ENCODE measurements around the gene CYB561. TPM values are rescaled to one million over a fixed set of nuclear protein-coding genes. Genes with fewer than 3 reads are reported as not detected.

Gene CYB561
- 10 to 100 TPM in 3 of 4 donors, 1 to 10 TPM in 1; 5.6 to 35.5 (median 25.6) TPM for polyA plus RNA-seq (ENCODE audit: insufficient read length in 4 of 4)

GRCh38 chr17:63445954-63446752, at the start of gene CYB561:
TSS of gene CYB561 (minus strand) at chr17:63446306. CDS start at chr17:63437547, 8,759 bp downstream.
- DNase-seq (ENCODE audit: low read depth in 4 of 4, low spot score in 3 of 4): peak; percentile 35 to 68 (median 58)

- DNase-seq (ENCODE audit: low read depth in 4 of 4, low spot score in 3 of 4): no peak
These were observed 49.4 kb upstream of the CYB561 start for GRCh38 chr17:63495491-63495890.

DNA sequence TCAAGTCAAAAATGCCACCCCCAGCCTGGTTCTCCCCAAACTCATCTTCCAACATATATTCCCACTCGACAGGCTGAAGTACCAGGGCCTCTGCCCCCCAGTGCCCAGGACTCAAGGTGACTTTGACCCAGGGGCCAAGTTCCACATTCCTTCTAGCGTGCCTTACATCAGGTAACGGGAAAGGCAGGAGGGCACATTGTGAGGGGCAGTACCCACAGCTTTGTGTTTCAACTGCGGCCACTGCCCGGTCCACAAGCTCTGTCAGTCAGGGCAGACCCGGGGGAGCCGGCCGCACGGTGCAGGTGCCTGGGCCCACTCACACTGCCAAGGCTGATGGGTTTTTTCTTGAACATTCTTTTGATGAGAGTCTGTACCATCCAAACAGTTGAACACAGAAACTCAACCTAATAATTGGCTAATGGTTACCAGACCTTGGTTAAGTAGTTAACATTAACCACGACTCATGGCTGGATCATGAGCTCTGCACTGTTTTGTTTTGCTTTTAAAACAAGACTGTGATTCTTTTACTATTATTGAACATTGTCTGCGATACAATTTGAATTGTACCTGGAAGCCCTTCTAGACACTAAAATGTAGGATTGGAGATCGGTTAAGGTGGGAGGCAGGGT, 48.3 kb upstream of the CYB561 start:
- DNase-seq (ENCODE audit: low read depth in 4 of 4, low spot score in 3 of 4): no peak

DNA sequence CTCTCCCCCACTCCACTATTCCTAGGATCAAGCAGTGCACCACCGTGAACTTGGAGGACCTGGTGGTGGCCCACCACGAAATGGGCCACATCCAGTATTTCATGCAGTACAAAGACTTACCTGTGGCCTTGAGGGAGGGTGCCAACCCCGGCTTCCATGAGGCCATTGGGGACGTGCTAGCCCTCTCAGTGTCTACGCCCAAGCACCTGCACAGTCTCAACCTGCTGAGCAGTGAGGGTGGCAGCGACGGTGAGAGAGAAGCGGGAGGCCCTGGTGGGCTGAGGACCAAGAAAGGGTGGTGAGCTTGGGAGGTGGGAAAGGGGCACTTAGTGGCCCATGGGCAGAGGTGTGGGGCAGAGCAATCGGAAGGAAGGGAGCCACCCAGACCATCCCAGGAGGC, 47.3 kb upstream of the CYB561 start:
- DNase-seq (ENCODE audit: low read depth in 4 of 4, low spot score in 3 of 4): no peak

- no peak for DNase-seq (ENCODE audit: low read depth in 4 of 4, low spot score in 3 of 4)
These were observed 46.8 kb upstream of the CYB561 start for GRCh38 chr17:63492940-63493339.

DNA sequence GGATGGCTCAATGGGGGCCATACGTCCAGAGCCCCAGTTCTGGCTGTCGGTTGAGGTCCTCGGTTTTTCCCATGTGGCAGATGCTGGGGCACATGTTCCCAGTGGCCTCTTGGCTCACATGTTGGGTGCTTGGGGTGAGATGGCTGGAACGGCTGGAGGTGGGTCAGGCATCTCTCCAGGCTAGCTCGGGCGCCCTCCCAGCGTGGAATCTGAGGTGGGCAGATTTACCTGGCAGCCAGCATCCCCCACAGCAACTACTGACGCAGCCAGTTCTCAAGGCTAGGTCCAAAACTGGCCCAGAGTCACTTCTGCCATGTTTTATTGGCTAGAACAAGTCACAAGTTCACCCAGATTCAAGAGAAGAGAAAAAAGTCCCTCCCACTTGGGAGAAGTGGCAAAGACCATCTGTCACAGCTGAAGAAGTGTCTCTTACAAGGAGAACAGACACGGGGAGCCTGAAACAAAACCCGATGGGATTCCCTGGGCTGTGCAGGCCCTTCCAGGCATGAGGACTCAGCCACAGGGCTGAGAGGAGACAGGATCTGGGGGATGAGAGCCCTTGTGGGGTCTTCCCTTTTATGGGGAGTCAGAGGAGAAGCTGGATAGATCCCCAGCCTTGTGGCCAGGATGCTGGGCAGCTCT, 46.0 kb upstream of the CYB561 start:
- DNase-seq (ENCODE audit: low read depth in 4 of 4, low spot score in 3 of 4): no peak

DNA sequence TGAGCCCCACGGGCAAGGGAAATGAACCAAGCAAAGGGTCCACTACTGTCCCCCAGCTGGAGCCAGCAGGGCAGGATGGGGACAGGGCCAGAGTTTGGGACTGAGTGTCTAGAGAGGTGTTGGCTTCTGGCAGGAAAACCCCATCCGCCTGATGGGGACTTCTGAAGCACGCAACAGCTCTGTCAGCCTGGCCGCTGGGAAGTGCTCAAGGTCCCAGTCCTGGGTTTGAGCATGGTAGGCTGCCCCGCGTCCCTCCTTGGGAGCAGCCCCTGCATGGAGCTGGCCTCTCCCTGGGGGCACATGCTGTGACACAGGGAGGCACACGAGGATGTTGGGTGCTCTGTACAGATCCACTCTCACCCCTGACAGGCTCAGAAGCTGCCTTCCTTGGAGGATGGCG, 45.3 kb upstream of the CYB561 start:
- DNase-seq (ENCODE audit: low read depth in 4 of 4, low spot score in 3 of 4): no peak

DNA sequence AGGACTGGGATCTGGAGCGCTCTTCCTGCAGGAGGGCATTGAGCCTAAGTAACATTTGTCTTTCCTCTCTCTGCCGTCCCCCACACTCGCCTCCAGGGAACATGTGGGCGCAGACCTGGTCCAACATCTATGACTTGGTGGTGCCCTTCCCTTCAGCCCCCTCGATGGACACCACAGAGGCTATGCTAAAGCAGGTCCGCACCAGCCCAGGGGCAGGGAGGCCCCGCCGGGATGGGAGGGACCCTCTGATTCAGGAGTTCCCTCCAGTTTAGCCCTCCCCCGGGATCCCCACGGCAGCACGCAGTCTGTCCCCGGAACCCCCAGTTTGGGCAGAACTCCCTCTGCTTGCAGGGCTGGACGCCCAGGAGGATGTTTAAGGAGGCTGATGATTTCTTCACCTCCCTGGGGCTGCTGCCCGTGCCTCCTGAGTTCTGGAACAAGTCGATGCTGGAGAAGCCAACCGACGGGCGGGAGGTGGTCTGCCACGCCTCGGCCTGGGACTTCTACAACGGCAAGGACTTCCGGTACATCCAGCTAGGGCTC, 44.8 kb upstream of the CYB561 start:
- no peak for DNase-seq (ENCODE audit: low read depth in 4 of 4, low spot score in 3 of 4)

GRCh38 chr17:63490329-63490728, 44.2 kb upstream of the CYB561 start:
- no peak for DNase-seq (ENCODE audit: low read depth in 4 of 4, low spot score in 3 of 4)

GRCh38 chr17:63489291-63489690, 43.2 kb upstream of the CYB561 start:
- no peak for DNase-seq (ENCODE audit: low read depth in 4 of 4, low spot score in 3 of 4)

DNA sequence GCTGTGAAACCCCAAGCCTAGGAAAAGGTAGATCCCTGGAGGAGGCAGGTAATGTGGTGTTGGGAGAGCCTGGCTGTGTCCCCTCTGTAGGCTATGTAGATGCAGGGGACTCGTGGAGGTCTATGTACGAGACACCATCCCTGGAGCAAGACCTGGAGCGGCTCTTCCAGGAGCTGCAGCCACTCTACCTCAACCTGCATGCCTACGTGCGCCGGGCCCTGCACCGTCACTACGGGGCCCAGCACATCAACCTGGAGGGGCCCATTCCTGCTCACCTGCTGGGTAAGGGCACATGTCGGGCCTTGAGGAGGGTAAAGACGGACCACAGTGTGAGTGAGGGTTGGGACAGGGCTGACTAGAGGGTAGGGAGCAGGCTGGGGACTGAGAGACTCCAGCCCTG, 42.7 kb upstream of the CYB561 start:
- DNase-seq (ENCODE audit: low read depth in 4 of 4, low spot score in 3 of 4): no peak

DNA sequence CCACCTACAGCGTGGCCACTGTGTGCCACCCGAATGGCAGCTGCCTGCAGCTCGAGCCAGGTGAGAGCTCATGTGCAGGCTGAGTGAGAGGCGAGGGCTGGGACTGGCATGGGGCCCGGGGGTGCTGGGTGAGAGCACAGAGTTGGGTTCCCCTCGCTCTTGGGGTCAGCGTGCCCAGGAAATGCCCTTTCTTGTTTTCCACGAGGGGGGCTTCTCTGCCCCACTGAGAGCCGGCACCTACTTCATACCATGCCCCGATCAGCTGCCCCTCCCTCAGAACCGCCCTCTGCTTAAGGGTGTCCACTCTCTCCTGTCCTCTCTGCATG, 40.9 kb upstream of the CYB561 start:
- DNase-seq (ENCODE audit: low read depth in 4 of 4, low spot score in 3 of 4): no peak

DNA sequence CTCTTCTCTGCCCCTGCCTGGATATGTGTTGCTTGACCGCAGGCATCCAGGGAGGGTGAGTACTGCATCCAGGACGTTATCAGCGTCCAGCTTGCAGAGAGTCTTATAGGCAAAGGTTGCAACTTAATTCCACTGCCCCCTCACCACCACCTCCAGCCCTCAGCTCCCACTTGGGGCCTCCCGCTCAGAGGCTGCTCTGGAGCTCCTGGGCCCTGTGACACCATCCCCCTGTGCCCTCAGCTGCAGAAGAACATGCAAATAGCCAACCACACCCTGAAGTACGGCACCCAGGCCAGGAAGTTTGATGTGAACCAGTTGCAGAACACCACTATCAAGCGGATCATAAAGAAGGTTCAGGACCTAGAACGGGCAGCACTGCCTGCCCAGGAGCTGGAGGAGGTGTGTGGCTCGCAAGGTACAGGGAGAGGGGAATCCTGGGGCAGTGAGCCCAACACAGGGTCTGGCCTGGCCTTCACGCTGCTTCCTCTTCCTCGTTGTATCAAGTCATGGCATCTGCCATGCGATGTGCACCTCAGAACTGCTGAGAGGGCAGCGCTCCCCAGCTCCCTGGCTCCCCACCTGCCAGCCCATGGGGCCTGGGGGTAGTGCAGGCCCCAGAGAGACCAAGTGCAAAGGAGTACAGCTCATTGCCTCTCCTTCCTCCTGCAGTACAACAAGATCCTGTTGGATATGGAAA, 40.4 kb upstream of the CYB561 start:
- no peak for DNase-seq (ENCODE audit: low read depth in 4 of 4, low spot score in 3 of 4)

DNA sequence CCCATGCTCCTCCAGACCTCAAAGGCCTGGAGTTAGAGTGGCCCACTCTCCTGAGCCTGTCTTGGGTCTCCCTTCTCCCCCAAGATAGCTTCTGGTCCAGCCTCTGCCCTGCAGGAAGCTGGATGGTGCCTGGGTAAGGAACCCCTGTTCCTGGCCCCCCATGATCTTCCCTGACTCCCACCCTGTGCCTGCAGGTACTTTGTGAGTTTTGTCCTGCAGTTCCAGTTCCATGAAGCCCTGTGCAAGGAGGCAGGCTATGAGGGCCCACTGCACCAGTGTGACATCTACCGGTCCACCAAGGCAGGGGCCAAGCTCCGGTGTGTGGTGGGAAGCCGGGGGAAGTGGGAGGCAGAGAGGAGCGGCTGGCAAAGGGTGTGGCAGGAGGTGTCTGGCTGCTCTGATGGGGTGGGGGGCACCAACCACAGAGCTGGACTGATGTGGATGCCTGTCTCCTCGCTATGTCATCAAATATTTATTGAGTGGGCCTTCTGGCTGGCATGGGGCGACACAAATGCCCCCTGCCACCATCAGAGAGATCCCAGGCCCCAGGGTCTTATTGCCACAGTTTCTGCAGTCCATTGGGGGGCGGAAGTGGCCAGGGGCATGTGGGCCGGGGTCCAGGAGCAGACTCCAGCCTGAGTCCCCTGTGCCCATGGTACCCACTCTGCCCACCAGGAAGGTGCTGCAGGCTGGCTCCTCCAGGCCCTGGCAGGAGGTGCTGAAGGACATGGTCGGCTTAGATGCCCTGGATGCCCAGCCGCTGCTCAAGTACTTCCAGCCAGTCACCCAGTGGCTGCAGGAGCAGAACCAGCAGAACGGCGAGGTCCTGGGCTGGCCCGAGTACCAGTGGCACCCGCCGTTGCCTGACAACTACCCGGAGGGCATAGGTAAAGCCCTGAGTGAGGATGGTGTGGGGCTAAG, 37.8 kb upstream of the CYB561 start:
- DNase-seq (ENCODE audit: low read depth in 4 of 4, low spot score in 3 of 4): no peak

DNA sequence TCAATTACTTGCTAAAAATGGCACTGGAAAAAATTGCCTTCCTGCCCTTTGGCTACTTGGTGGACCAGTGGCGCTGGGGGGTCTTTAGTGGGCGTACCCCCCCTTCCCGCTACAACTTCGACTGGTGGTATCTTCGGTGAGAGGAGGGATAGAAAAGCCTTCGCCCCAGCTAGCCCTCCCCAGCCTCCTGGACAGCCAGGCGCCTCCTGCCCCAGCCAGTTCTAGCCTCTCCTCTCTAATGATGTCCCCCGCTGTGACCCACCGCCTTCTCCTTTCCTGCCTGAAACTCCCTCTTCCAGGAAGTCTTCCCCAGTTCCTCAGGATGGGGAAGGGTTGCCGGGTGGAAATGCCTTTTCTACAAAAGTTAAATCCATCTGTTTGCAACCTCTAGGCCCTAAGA, 36.9 kb upstream of the CYB561 start:
- DNase-seq (ENCODE audit: low read depth in 4 of 4, low spot score in 3 of 4): no peak

DNA sequence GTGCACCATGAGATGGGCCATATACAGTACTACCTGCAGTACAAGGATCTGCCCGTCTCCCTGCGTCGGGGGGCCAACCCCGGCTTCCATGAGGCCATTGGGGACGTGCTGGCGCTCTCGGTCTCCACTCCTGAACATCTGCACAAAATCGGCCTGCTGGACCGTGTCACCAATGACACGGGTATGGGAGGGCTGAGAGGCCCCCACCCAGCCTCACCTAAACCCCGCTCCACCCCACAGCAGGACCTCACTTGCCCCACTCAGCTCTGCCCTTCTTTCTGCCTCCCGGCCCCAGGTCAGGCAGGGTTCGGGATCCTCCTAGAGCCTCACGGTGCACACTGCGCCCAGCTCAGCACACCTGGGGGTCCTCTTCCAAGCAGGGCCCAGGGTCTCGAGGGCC, 36.4 kb upstream of the CYB561 start:
- no peak for DNase-seq (ENCODE audit: low read depth in 4 of 4, low spot score in 3 of 4)

GRCh38 chr17:63481488-63481870, 35.4 kb upstream of the CYB561 start:
- DNase-seq (ENCODE audit: low read depth in 4 of 4, low spot score in 3 of 4): no peak

- no peak for DNase-seq (ENCODE audit: low read depth in 4 of 4, low spot score in 3 of 4)
These were observed 34.9 kb upstream of the CYB561 start for GRCh38 chr17:63480826-63481487.

DNA sequence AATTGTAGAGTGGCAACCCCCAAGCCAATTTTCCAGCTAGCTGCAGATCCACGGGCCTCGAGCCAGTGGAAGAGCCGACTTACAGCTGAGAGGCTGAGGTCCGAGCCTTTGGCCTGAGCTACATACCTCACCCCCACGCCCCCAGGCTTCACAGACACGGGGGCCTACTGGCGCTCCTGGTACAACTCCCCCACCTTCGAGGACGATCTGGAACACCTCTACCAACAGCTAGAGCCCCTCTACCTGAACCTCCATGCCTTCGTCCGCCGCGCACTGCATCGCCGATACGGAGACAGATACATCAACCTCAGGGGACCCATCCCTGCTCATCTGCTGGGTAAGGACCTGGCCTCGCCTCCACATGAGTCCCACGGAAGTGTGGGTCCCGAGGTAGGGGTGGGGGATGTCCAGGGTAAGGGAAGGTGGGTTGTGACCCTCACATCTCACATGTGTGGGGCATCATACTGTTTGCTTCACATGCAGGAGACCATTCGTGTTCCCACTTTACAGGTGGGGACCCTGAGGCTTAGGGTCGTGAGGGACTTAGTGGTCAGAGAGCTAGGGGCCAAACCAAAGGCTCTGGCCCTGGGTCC, 34.2 kb upstream of the CYB561 start:
- no peak for DNase-seq (ENCODE audit: low read depth in 4 of 4, low spot score in 3 of 4)
